ENCODE measurements around the gene ZNF791.
"Not testable (repeated sequence)": the region's sequence is repeated elsewhere in the genome, so short reads cannot be mapped to it uniquely, and the experiment has no call there.

ZNF791 gene

DNA sequence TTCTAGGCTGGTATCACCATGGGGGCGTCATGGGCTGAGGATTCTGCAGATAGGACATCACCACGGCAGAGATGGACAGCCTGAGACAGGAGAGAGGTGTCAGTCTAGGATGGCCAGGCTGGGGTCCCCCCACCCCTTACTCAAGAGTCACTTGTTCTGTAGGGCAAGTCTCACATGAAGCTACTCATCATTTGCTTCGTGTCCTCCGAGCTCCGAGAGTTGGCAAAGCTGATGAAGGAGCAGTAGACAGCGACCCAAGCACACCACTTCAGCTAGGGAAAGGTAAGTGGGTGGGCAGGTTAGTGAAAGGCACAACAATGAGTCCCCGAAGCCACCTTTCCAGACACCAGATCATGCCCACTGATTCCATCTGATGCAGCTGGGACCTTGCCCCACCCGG lies 57.6 kb downstream of the ZNF791 start:
- DNase-seq = no peak

DNA sequence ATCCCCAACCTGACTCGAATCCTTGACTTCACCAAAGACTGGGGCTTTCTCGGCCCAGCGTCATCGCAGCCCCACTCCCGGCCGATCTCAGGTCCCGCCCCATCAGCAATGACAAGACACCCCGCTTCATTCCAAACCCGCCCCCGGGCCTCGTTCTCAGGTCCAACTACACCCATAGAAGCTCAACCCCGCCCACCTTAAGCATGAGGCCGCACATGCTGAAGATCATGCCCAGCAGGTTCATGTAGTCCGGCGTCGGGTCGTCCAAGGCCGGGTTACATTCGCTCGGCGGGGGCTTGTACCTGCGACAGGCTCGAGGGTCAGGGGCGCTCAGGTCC lies 58.2 kb downstream of the ZNF791 start:
- peak in 1 of 2 experiments; percentile 21 for DNase-seq

DNA sequence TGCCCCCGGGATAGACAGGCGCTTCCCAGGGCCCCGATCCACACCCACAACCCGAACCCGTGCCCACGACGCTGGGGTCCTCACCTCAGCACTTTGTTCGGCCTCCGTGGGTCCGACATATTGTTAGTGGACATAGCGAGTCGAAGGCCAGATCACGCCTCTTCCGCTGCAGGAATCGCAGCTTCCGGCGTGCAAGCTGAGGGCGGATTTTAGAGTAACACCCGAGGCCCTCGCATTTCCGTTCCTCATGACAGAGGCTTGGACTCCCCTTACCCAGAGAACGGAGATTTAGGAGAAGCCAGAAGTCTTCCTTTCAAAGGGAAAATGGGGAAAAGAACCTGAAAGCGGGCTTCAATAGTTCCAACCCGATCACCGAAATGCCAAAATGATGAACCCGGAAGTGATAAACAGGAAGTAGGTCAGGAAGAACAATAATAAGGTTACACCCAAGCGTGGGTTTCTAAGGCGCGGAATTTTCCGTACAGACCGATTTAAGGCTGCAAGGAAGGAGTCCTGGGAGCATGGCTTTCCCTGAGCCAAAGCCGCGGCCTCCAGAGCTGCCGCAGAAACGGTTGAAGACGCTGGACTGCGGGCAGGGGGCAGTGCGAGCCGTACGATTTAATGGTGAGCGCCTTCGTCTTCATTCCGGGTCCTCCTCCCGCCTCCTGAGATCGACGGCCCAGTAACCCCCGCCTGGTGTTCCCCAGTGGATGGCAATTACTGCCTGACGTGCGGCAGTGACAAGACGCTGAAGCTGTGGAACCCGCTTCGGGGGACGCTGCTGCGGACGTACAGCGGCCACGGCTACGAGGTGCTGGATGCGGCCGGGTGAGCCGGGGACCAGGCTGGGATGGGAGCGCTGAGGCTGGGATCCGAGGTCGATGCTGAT lies 58.8 kb downstream of the ZNF791 start:
- peak; percentile 38 to 64 for DNase-seq

DNA sequence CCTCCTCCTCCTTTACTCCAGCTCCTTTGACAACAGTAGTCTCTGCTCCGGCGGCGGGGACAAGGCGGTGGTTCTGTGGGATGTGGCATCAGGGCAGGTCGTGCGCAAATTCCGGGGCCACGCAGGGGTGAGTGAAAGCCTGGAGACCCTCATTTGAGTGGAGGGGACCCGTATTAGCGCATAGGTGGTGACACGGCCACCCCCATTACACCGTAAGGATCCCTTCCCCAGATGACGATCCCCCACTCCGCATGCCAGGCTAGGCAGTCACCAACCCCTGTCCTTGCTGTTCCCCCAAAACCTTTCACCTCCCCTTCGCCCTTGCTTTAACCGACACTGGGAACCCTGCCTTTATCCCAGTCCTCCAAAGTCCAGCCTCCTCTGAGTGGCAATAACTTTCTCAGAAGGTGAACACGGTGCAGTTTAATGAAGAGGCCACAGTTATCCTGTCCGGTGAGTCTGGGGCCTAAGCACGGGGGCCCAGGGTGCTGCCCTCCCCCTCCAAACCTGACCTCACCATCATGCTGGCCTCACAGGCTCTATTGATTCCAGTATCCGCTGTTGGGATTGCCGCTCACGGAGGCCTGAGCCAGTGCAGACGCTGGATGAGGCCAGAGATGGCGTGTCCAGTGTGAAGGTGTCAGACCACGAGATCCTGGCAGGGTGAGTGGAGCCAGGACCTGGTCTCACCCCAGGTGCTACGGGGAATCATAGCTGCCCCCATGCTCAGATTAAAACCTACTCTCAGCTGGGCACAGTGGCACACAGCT lies 59.6 kb downstream of the ZNF791 start:
- DNase-seq = no peak

DNA sequence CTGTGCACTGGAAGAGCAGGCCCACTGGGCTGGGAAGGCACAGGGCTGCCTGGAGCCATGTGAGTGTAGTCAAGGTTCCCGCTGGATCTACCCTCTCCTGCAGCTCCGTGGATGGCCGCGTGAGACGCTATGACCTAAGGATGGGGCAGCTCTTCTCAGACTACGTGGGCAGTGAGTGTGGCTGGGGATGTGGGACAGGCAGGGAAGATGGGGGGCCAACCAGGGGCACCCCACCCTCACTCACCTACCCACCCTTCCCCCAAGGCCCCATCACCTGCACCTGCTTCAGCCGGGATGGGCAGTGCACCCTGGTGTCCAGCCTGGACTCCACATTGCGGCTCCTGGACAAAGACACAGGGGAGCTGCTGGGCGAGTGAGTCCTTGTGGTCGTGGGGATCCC lies 62.0 kb downstream of the ZNF791 start:
- no peak for DNase-seq

DNA sequence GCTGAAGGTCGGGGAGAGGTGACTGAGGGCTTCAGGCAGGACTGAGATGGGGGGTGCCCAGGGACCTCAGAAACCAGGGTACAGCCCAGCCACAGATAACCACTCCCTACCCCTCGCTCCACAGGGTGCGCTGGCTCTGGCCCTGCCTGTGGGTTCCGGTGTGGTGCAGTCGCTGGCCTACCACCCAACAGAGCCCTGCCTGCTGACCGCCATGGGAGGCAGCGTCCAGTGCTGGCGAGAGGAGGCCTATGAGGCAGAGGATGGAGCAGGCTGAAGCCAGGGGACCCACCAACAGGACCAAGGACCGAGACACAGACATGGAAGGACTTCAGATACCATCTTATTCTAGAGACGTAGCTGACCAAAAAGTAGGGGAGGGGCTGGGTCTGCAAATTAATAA lies 64.7 kb downstream of the ZNF791 start:
- no peak for DNase-seq

DNA sequence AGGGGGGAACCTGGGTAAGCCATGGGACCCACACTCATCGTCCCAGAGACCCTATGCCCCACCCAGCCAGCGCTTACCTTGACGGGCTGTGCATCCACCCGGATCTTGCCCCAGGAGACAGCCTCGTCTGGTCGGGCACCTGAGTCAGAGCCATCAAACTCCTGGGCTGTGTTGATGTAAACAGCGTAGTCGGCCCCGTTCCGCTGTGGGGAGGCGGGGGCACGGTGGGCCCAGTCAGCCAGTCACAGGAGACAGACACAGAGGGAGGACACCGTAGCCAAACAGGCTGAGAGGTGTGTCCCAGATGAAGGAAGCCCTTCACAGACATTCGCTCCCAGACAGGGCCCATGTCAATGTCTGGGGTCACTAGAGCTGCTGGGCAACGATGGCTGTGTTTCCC lies 65.2 kb downstream of the ZNF791 start:
- DNase-seq = no peak

DNA sequence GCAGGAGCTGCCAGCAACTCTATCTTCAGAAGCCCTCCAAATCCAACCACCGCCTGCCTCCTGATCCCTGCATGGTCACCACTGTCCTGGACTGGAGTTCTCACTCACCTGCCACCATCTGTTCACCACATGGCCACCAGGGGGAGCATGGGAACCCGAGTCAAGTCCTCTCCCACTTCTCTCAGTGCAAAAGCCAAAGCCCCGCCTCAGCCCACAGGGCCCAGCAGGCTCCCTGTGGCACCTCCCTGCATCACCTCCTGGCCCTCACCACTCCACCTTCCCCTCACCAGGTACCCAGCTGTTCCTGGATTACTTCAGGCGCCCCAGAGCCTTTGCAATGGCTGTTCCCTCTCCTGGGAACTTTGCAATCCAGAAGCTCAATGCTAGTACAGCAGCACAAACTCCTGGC lies 65.7 kb downstream of the ZNF791 start:
- DNase-seq = peak; percentile 77 to 78

DNA sequence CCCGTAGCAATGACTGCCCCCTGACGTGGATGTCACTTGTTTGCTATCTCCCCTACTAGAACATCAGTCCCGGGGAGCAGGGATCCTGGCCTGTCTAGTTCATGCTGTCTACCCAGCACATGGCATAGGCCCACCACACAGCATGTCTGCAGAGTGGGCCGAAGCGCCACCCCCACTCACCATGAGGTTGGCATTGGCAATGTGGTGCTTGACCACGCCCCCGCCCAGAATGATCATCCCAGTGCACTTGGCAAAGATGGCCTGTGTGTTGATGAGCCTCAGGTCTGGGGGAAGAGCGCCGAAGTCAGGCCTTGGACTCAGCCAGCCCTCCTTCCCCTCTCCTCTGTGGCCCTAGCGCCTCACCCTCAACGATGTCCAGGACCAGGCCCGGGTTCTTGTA lies 66.2 kb downstream of the ZNF791 start:
- no peak for DNase-seq

DNA sequence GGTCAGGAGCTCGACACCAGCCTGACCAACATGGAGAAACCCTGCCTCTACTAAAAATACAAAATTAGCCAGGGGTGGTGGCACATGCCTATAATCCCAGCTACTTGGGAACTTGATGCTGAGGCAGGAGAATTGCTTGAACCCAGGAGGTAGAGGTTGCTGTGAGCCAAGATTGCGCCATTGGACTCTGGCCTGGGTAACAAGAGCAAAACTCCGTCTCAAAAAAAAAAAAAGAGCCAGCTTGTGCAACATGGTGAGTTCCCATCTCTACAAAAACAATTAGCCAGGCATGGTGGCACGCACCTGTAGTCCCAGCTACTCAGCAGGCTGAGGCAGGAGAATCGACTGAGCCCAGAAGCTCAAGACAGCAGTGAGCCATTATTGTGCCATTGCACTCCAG lies 67.3 kb downstream of the ZNF791 start:
- DNase-seq = not testable (repeated sequence)

DNA sequence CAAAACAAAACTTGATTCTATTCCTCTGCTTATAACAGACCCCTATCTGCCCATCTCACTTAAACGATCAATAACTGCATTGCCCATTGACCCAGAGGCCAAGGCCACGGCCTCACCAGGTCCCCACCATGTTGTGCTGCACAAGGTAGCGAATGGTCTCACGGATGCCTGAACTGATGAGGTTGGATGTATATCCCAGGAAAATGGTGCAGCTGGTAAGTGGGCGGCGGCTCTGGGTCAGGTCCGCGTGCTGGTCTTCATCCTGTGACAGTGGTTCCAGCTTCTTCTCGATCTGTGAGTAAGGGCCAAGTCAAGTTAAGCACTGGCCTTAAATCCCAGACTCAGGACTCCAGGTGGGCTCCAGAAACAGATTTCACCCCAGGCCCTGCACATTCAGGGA lies 69.3 kb downstream of the ZNF791 start:
- DNase-seq = no peak

DNA sequence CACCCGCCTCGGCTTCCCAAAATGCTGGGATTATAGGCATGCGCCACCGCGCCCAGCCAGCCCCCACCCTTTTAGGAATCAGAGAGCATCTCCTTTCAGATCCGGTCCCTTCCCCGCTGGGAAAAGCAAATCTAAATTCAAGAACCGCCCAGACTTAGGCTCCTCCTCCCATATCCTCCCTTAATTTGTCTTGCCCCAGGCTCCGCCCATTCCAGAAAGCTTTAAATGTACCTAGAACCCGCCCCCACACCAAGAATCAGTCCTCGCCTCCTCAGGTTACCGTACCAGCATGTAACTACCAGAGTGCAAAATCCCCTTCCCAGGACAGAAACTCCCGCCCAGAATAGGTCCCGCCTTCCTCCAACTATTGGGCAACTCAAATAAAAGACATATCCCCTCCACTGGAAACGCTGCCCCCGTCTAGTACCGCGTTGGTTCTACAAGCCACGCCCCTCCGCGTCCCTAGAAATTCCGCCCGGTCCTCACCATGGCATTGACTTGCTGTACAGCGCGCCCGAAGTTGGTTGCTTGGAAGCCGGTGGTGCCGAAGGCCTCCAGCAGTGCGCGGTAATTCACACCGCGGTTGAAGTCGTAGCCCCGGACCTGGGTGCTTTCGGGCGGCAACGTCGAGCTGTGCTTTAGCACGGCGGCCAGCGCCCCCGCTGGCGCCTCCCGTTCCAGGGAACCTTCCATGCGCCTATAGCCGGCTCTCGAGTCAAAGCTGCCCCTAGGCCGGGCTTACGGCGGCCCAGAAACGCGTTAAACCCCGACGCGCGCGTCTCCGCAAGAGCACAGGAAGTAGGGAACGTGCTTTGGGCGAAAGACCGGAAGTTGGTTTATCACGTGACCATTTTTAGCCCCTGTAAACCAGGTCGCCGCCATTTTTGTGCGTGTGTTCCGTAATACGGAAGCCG lies 70.6 kb downstream of the ZNF791 start, which contains the start of gene DHPS:
Gene DHPS (minus strand): TSS at position 807 of the 914 bp plus-strand sequence. CDS start 114 bp downstream, at position 693.
- peak; percentile 96 for DNase-seq

All from SHP77 (cell line).